ENCODE results near the gene ANGPT4.

The ANGPT4 gene

GRCh38 chr20:873875-874607 lies 42.1 kb downstream of the ANGPT4 start:
- no peak for TF ChIP-seq JUND (IDR thresholded peaks at IDR 0.05; ENCODE audit: low read depth)
- in situ Hi-C loops (cut with HindIII; ENCODE audit: low pct_unique_long_range_greater_than_20kb, low sequenced_read_pairs) = no loop called here
- no peak for DNase-seq (ENCODE audit: low read depth in 1 of 2, low spot score in 1 of 2)

GRCh38 chr20:872855-873520 lies 43.1 kb downstream of the ANGPT4 start:
- in situ Hi-C loops (cut with HindIII; ENCODE audit: low pct_unique_long_range_greater_than_20kb, low sequenced_read_pairs) = no loop called here
- DNase-seq (ENCODE audit: low read depth in 1 of 2, low spot score in 1 of 2) = peak in 1 of 2 experiments; percentile 32
- TF ChIP-seq JUND (IDR thresholded peaks at IDR 0.05; ENCODE audit: low read depth) = no peak

DNA sequence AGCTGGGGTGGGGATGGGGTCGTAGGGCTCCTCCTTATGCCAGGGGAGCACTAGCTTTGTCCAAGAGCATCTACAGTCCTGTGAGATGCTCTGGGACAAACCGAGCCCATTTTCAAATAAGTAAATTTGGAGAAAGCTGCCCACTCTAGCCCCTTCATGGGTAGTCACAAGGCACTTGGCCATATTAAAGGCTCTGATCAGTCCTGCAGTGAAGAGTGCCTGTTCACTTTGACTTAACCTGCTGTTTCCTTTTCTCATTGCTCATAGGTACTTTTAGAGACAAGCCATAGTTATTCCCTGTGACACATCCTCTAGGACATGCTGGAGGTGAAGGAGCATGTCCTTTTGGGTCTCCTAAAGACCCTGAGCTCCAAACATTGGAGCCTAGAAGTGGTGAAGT lies 44.2 kb downstream of the ANGPT4 start:
- no peak for TF ChIP-seq JUND (IDR thresholded peaks at IDR 0.05; ENCODE audit: low read depth)
- no peak for DNase-seq (ENCODE audit: low read depth in 1 of 2, low spot score in 1 of 2)
- in situ Hi-C loops (cut with HindIII; ENCODE audit: low pct_unique_long_range_greater_than_20kb, low sequenced_read_pairs) = no loop called here

DNA sequence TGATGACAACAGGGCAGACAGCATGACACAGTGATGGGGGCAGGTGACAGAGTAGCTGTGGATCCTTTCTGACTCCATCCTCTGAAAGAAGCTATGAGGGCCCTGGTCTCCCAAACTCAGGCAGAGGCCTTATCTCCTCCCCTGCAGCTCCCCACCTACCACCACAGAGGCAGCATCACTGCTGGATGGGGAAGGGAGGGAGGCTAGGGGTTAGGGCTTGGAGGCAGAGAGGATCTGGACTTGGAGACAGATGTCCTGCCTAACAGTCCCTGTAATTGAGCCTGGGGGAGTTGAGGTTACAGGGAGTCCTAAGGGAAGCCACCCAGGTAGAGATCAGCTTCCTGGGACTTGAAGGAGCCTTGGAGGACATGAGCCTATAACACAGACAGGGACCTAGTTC lies 44.7 kb downstream of the ANGPT4 start:
- in situ Hi-C loops (cut with HindIII; ENCODE audit: low pct_unique_long_range_greater_than_20kb, low sequenced_read_pairs) = no loop called here
- no peak for DNase-seq (ENCODE audit: low read depth in 1 of 2, low spot score in 1 of 2)
- no peak for TF ChIP-seq JUND (IDR thresholded peaks at IDR 0.05; ENCODE audit: low read depth)

DNA sequence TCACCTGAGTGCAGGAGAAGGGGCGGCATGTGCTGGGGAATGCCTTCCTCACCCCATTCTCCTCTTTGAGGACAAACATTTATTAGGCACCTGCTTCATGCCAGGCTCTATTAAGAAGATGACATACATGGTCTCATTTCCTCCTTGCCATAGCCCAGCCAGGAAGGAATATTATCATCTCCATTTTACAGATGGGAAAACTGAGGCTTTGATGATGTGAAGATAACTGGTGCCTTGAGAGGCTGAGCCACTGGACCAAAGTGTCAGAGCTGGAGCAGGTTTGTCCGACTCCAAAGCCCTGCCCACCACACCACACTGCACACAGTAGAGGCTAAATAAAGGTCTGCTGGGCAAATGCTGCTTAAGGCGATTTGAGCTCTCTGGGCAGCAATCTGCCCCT lies 45.4 kb downstream of the ANGPT4 start:
- no peak for DNase-seq (ENCODE audit: low read depth in 1 of 2, low spot score in 1 of 2)
- no peak for TF ChIP-seq JUND (IDR thresholded peaks at IDR 0.05; ENCODE audit: low read depth)
- in situ Hi-C loops (cut with HindIII; ENCODE audit: low pct_unique_long_range_greater_than_20kb, low sequenced_read_pairs) = no loop called here

GRCh38 chr20:869606-870005 lies 46.5 kb downstream of the ANGPT4 start:
- in situ Hi-C loops (cut with HindIII; ENCODE audit: low pct_unique_long_range_greater_than_20kb, low sequenced_read_pairs) = no loop called here
- no peak for TF ChIP-seq JUND (IDR thresholded peaks at IDR 0.05; ENCODE audit: low read depth)
- DNase-seq (ENCODE audit: low read depth in 1 of 2, low spot score in 1 of 2) = no peak

DNA sequence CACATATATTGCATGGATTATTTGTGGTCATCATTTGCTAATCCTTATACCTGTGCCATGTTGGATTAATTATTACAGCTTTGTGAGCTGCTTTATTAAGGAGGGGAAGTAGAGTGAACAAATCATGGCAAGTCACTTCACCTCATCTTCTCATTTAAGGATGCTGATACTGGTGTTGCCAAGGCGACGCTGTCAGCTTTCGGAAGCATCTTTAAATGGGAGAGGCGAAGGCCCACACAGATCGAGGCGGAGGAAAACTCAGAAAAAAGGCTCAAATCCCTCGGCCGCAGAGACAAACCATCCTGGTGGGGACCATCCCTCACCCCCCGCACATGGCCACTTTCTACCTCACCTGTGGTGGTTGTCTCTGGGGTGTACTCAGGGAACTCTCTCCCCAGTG lies 47.9 kb downstream of the ANGPT4 start:
- DNase-seq (ENCODE audit: low read depth in 1 of 2, low spot score in 1 of 2) = no peak
- no peak for TF ChIP-seq JUND (IDR thresholded peaks at IDR 0.05; ENCODE audit: low read depth)
- in situ Hi-C loops (cut with HindIII; ENCODE audit: low pct_unique_long_range_greater_than_20kb, low sequenced_read_pairs) = no loop called here

- TF ChIP-seq JUND (IDR thresholded peaks at IDR 0.05; ENCODE audit: low read depth) = no peak
- DNase-seq (ENCODE audit: low read depth in 1 of 2, low spot score in 1 of 2) = no peak
- in situ Hi-C loops (cut with HindIII; ENCODE audit: low pct_unique_long_range_greater_than_20kb, low sequenced_read_pairs) = no loop called here
Measured at GRCh38 chr20:865440-865839, 50.7 kb downstream of the ANGPT4 start.

- no peak for TF ChIP-seq JUND (IDR thresholded peaks at IDR 0.05; ENCODE audit: low read depth)
- in situ Hi-C loops (cut with HindIII; ENCODE audit: low pct_unique_long_range_greater_than_20kb, low sequenced_read_pairs) = no loop called here
- DNase-seq (ENCODE audit: low read depth in 1 of 2, low spot score in 1 of 2) = no peak
Measured at GRCh38 chr20:860891-861290, 55.2 kb downstream of the ANGPT4 start.

- in situ Hi-C loops (cut with HindIII; ENCODE audit: low pct_unique_long_range_greater_than_20kb, low sequenced_read_pairs) = no loop called here
- no peak for TF ChIP-seq JUND (IDR thresholded peaks at IDR 0.05; ENCODE audit: low read depth)
- no peak for DNase-seq (ENCODE audit: low read depth in 1 of 2, low spot score in 1 of 2)
Measured at GRCh38 chr20:859751-860231, 56.3 kb downstream of the ANGPT4 start.

GRCh38 chr20:858011-858410 lies 58.1 kb downstream of the ANGPT4 start:
- in situ Hi-C loops (cut with HindIII; ENCODE audit: low pct_unique_long_range_greater_than_20kb, low sequenced_read_pairs) = no loop called here
- DNase-seq (ENCODE audit: low read depth in 1 of 2, low spot score in 1 of 2) = no peak
- no peak for TF ChIP-seq JUND (IDR thresholded peaks at IDR 0.05; ENCODE audit: low read depth)

GRCh38 chr20:856361-856775 lies 59.8 kb downstream of the ANGPT4 start:
- peak in 1 of 2 experiments; percentile 69 for DNase-seq (ENCODE audit: low read depth in 1 of 2, low spot score in 1 of 2)
- no peak for TF ChIP-seq JUND (IDR thresholded peaks at IDR 0.05; ENCODE audit: low read depth)
- in situ Hi-C loops (cut with HindIII; ENCODE audit: low pct_unique_long_range_greater_than_20kb, low sequenced_read_pairs) = no loop called here

Measured in T47D (cell line).